NCI-H187 (cell line): ENCODE measurements around the gene PLEKHA8.

Experiments
- DNase-seq, 2 experiments: peaks; one replicate each; lab custom pipeline; 2025; lab: John Stamatoyannopoulos, UW

The PLEKHA8 gene

GRCh38 chr7:30112103-30112713, 84.0 kb downstream of the PLEKHA8 start:
- no peak for DNase-seq

- DNase-seq = no peak
Measured at GRCh38 chr7:30113144-30113543, 84.9 kb downstream of the PLEKHA8 start.

GRCh38 chr7:30114536-30115238, 86.5 kb downstream of the PLEKHA8 start:
- no peak for DNase-seq

- no peak for DNase-seq
Measured at GRCh38 chr7:30115709-30116297, 87.6 kb downstream of the PLEKHA8 start.

GRCh38 chr7:30116771-30117170, 88.6 kb downstream of the PLEKHA8 start:
- DNase-seq = no peak

- DNase-seq = no peak
Measured at GRCh38 chr7:30117896-30118295, 89.7 kb downstream of the PLEKHA8 start.

GRCh38 chr7:30119890-30120577, 91.8 kb downstream of the PLEKHA8 start:
- DNase-seq = no peak

- no peak for DNase-seq
Measured at GRCh38 chr7:30133736-30134610, 105.8 kb downstream of the PLEKHA8 start.

GRCh38 chr7:30134611-30135300, 106.5 kb downstream of the PLEKHA8 start, which contains the start of gene MTURN:
TSS of gene MTURN (plus strand) at chr7:30134986. CDS start at chr7:30135137, 151 bp downstream.
- DNase-seq = peak; percentile 54 to 68

- DNase-seq = peak in 1 of 2 experiments; percentile 26
Measured at GRCh38 chr7:30135301-30136116, 107.3 kb downstream of the PLEKHA8 start.

- DNase-seq = peak; percentile 37 to 43
Measured at GRCh38 chr7:30136117-30136731, 108.0 kb downstream of the PLEKHA8 start.

GRCh38 chr7:30136743-30137485, 108.7 kb downstream of the PLEKHA8 start:
- no peak for DNase-seq

GRCh38 chr7:30139836-30140384, 111.7 kb downstream of the PLEKHA8 start:
- no peak for DNase-seq

GRCh38 chr7:30140456-30140855, 112.2 kb downstream of the PLEKHA8 start:
- no peak for DNase-seq

- DNase-seq = no peak
Measured at GRCh38 chr7:30142710-30143109, 114.5 kb downstream of the PLEKHA8 start.

GRCh38 chr7:30143748-30144251, 115.6 kb downstream of the PLEKHA8 start:
- peak; percentile 79 to 89 for DNase-seq

- DNase-seq = no peak
Measured at GRCh38 chr7:30144657-30145306, 116.6 kb downstream of the PLEKHA8 start.

GRCh38 chr7:30145426-30145970, 117.3 kb downstream of the PLEKHA8 start:
- DNase-seq = no peak
